ENCODE results near the gene NOTUM.

The NOTUM gene

GRCh38 chr17:81961087-81961511 lies at the start of gene NOTUM:
NOTUM (minus strand) TSS chr17:81961187; CDS start chr17:81960909, 278 bp downstream.
- no peak for DNase-seq

GRCh38 chr17:82009413-82009812 lies 48.4 kb upstream of the NOTUM start:
- no peak for DNase-seq

- no peak for DNase-seq
Observed at GRCh38 chr17:82008941-82009405, 48.0 kb upstream of the NOTUM start.

GRCh38 chr17:82008258-82008940 lies 47.4 kb upstream of the NOTUM start:
- no peak for DNase-seq

GRCh38 chr17:82007495-82008257 lies 46.7 kb upstream of the NOTUM start:
- no peak for DNase-seq

GRCh38 chr17:82007228-82007494 lies 46.2 kb upstream of the NOTUM start:
- DNase-seq, result no peak

- no peak for DNase-seq
Observed at GRCh38 chr17:82006468-82007227, 45.7 kb upstream of the NOTUM start.

- DNase-seq, result no peak
Observed at GRCh38 chr17:82005701-82006348, 44.8 kb upstream of the NOTUM start.

GRCh38 chr17:82004517-82005455 lies 43.8 kb upstream of the NOTUM start:
- no peak for DNase-seq

GRCh38 chr17:82003411-82004381 lies 42.7 kb upstream of the NOTUM start:
- DNase-seq, result no peak

- no peak for DNase-seq
Observed at GRCh38 chr17:82001571-82002056, 40.6 kb upstream of the NOTUM start.

GRCh38 chr17:82000803-82001570 lies 40.0 kb upstream of the NOTUM start:
- no peak for DNase-seq

GRCh38 chr17:81999976-82000802 lies 39.2 kb upstream of the NOTUM start:
- DNase-seq, result no peak

GRCh38 chr17:81999587-81999975 lies 38.6 kb upstream of the NOTUM start:
- no peak for DNase-seq

GRCh38 chr17:81998691-81999438 lies 37.9 kb upstream of the NOTUM start:
- DNase-seq, result no peak

- DNase-seq, result no peak
Observed at GRCh38 chr17:81998212-81998611, 37.2 kb upstream of the NOTUM start.

GRCh38 chr17:81996757-81997441 lies 35.9 kb upstream of the NOTUM start:
- no peak for DNase-seq
